Effector memory CD4-positive, alpha-beta T cell (primary cell): ENCODE data around the gene FOXN1.

Experiments
- DNase-seq, 3 donors: peaks; one replicate each; pipeline ENCODE4 v3.0.0-alpha.2; 2020
- H3K27ac ChIP-seq: 2 replicates; pipeline ENCODE4 v1.7.0; 2013; ENCODE audit warnings: mild to moderate bottlenecking, low read length, moderate library complexity; ENCODE audit not compliant: insufficient read depth, poor library complexity, severe bottlenecking
- H3K27me3 ChIP-seq: replicated peaks from 2 replicates; pipeline ENCODE4 v1.7.0; 2013; ENCODE audit warnings: mild to moderate bottlenecking, low read length; ENCODE audit not compliant: insufficient read depth, control insufficient read depth, poor library complexity, severe bottlenecking
- H3K36me3 ChIP-seq: 2 replicates; pipeline ENCODE4 v1.7.0; 2013; ENCODE audit warnings: mild to moderate bottlenecking, low read length, moderate library complexity; ENCODE audit not compliant: control insufficient read depth, insufficient read depth
- H3K4me1 ChIP-seq: 2 replicates; pipeline ENCODE4 v1.7.0; 2013; ENCODE audit warnings: low read length, mild to moderate bottlenecking; ENCODE audit not compliant: control insufficient read depth, insufficient read depth, poor library complexity, severe bottlenecking
- H3K4me3 ChIP-seq: 2 replicates; pipeline ENCODE4 v1.7.0; 2013; ENCODE audit warnings: low read length, low read depth, mild to moderate bottlenecking; ENCODE audit not compliant: insufficient read depth, poor library complexity, severe bottlenecking
- H3K9me3 ChIP-seq: 2 replicates; pipeline ENCODE4 v1.7.0; 2013; ENCODE audit warnings: mild to moderate bottlenecking, low read length, moderate library complexity; ENCODE audit not compliant: control insufficient read depth

FOXN1 gene

DNA sequence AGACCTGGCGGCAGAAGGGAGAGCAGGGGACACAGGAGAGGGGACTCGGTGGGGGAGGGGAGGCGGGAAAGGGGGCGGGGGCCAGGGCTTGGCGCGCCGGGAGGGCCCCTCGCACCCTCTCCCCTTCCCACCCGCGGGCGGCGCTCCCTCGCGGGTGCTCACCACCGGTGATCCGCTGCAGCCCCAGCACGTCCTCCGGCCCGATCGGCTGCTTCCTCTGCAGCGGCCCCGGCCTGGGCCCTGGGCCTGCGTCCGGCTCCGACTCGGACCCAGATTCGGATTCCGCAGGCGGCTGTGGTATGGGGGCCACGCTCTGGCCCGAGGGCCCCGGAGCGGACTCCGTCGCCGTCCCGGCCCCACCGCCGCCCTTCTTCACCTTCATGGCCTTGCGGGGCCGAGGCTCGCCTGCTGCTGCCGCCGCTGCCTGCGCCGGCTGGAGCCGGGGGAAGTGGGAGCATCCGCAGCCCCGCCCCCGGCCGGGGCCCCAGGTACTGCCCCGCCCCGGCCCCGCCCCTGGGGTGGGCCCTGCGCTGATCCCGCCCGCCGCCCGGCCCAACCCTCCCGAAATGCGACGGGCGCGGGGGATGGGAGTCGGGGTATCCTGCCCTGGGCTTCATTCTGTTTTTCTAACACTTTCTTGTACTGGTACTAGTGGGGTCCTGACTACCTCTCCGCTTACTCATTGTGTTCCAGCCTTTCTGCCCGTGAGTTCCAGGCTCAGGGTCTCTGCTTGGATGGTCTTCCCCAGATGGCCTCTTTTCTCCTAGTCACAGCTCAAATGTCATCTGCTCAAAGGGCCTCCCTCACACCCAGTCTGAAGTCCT lies 46.2 kb downstream of the FOXN1 start, which contains the start of gene UNC119:
Gene UNC119, minus strand, starts transcription at position 449 of the 824 bp plus-strand sequence. Its CDS starts 67 bp downstream, at position 382.
- H3K4me3 ChIP-seq = peak within 1 kb of the TSS; percentile 77
- H3K36me3 ChIP-seq = peaks cover 38% of the 10 kb centered on the region
- peaks cover 40% of the 10 kb centered on the region for H3K4me1 ChIP-seq
- no peaks in the 10 kb centered on the region for H3K27me3 ChIP-seq
- peak; percentile 60 to 71 (median 67) for DNase-seq
- no peaks in the 10 kb centered on the region for H3K9me3 ChIP-seq
- H3K27ac ChIP-seq = peak within 1 kb of the TSS; percentile 89

DNA sequence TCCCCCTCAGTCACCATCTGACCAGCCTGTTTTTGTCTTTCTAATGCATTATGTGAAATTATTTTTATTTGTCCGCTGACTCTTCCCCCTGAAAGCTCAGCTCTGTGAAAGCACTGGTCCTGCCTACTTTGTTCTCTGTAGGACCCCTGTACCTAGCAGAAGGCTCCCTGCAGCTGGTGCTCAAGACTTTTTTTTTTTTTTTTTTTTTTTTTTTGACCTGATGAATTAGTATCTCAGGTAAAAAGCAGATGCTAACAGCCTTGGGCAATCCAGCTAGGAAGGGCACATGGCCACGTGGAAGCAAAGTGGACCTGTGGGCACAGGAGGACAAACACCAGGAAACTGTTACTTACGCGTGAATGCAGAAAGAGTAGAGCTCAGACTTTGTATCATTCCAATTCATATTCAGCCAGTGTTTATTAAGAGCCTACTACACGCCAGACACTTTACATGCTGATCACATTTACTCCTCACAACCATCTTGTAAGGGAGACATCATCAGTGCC lies 46.9 kb downstream of the FOXN1 start:
- Histone ChIP-seq H3K27ac (peak overlapping the region; percentile 35), H3K27me3 (no peaks in the 10 kb centered on the region), H3K4me1 (peaks cover 39% of the 10 kb centered on the region), H3K9me3 (no peaks in the 10 kb centered on the region), H3K36me3 (peaks cover 42% of the 10 kb centered on the region), H3K4me3 (peak overlapping the region; percentile 77)
- no peak for DNase-seq

DNA sequence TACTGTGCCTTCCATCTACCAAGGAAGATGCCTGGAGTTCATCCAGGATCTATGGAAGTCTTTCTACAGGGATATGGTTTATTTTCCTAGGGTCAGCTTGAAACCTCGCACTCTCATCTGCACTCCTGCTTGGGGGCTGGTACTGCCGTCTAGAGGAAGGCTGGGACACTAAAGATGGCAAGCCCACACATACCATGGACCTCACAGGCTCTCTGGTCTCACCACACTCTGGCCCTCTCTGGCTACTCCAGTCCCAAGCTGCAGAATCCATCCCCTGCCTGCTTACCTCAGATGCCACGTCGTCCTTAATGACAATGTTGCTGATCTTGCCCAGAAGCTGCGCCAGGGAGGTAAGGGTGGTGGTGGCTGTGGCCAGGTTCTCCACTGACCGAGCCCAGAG lies 48.4 kb downstream of the FOXN1 start:
- no peaks in the 10 kb centered on the region for H3K9me3 ChIP-seq
- no peak for DNase-seq
- peaks cover 46% of the 10 kb centered on the region for H3K36me3 ChIP-seq
- no peak overlapping the region for H3K4me3 ChIP-seq
- peaks cover 23% of the 10 kb centered on the region for H3K4me1 ChIP-seq
- no peaks in the 10 kb centered on the region for H3K27me3 ChIP-seq
- no peak overlapping the region for H3K27ac ChIP-seq

DNA sequence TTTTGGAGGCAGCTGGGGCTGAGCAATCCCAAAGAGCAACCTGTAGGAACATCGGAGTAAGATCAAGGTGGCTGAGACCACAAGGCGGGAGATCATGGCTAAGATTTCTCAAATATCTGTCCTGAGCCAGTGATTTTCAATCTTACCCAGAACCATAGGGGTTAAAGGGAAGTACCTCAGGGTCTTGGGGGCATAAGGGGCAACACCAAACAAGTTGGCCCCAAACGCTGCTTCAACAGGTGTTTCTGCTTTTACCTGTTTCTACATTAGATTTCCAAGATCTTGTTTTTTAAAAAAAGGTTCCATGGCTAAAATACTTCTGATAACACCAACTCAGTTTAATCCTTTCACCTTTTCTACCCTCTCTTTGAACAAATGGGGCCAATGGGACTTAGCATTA lies 48.9 kb downstream of the FOXN1 start:
- no peaks in the 10 kb centered on the region for H3K27me3 ChIP-seq
- no peak overlapping the region for H3K27ac ChIP-seq
- no peak overlapping the region for H3K4me3 ChIP-seq
- H3K9me3 ChIP-seq = no peaks in the 10 kb centered on the region
- no peak for DNase-seq
- H3K4me1 ChIP-seq = peaks cover 19% of the 10 kb centered on the region
- peaks cover 51% of the 10 kb centered on the region for H3K36me3 ChIP-seq

DNA sequence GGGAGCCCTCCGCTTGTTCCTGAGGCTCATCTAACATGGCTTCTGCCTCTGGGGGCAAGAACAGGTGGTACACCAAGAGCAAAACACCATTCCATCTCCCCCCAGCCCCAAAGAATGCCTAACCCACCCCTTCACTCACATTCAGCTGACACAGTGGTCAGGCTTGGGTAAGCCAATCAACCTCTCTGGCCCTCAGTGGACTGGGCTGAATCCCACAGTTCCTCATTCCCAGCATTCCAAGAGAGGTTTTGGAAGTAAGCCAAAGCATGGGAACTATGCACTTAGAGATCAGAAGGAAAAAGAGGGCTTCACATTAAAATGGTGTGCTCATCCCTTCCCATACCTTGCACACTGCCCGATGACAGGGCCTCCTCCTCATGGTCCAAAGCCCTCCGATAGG lies 57.3 kb downstream of the FOXN1 start:
- H3K27me3 ChIP-seq = no peaks in the 10 kb centered on the region
- no peak for DNase-seq
- H3K4me1 ChIP-seq = peaks cover 4% of the 10 kb centered on the region
- no peaks in the 10 kb centered on the region for H3K9me3 ChIP-seq
- H3K27ac ChIP-seq = no peak overlapping the region
- H3K4me3 ChIP-seq = no peak overlapping the region
- peaks cover 38% of the 10 kb centered on the region for H3K36me3 ChIP-seq

DNA sequence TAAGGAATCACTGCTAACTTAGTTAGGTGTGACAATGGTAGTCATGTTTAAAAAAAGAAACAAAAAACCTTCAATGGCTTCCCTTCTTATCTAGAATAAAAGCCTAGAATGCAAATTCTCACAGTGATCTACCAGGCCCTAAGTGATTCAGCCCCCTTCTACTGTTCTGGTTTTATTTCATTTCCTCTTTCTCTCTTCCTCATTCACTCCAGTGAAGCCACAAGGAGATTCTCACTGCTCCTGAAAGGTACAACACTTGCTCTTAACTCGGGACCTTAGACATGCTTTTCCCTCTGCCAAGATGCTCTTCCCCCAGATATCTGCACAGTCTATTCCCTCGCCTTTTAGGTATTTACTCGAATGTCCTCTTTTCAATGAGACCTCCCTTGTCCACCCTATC lies 61.5 kb downstream of the FOXN1 start:
- no peak overlapping the region for H3K4me3 ChIP-seq
- H3K9me3 ChIP-seq = no peaks in the 10 kb centered on the region
- H3K27ac ChIP-seq = no peak overlapping the region
- peaks cover 22% of the 10 kb centered on the region for H3K4me1 ChIP-seq
- H3K36me3 ChIP-seq = peaks cover 16% of the 10 kb centered on the region
- no peak for DNase-seq
- H3K27me3 ChIP-seq = no peaks in the 10 kb centered on the region

DNA sequence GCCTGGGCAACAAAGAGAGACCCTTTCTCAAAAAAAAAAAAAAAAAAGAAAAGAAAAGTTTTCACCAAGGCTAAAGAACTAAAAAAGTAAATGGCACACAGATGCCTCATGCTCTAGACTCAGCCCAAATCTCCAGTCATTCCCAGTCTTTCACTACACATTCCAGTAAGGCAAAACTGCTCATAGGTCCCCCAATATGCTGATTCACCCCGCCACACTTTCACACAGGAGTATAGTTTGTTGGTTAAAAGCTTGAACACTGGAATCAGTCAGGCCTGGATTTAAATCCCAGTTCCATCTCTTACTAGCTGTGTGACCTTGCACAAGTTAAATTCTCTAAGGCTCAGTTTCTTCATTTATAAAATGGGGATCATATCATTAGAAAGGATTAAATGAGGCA lies 63.3 kb downstream of the FOXN1 start:
- DNase-seq = no peak
- no peaks in the 10 kb centered on the region for H3K9me3 ChIP-seq
- H3K4me3 ChIP-seq = no peak overlapping the region
- H3K27me3 ChIP-seq = no peaks in the 10 kb centered on the region
- H3K36me3 ChIP-seq = peaks cover 5% of the 10 kb centered on the region
- H3K27ac ChIP-seq = no peak overlapping the region
- H3K4me1 ChIP-seq = peaks cover 22% of the 10 kb centered on the region

DNA sequence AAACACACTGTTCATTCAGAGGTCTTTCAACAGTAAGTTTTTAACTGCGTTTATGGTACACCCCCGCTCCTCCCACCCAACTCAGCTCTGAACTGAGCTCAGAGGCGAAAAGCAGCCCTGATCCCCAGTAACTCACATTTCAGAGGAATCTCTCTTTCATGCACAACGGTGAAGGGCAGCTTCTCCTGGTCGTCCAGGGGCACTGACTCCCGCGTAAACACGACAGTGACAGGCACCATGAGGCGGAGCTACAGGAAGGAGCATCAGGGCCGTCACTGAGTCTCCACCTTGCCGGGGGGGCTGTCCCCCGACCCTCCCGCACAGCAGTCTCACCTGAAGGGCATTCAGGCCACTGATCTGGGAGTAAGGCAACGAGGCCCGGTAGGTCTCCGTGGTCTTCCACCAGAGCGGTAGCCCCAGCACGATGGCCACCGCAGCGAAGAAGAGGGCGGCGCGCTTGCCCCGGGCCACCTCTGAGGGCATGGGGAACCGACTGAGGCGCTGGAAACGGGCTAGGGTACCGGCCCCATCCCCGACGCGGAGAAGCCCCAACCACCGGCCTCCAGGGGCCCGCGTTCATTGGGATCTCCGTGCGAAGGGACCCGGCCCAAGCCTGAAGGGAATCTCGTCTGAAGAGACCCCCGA lies 64.7 kb downstream of the FOXN1 start:
- Histone ChIP-seq H3K27ac (peak overlapping the region; percentile 81), H3K4me1 (peaks cover 25% of the 10 kb centered on the region), H3K27me3 (no peaks in the 10 kb centered on the region), H3K4me3 (peak overlapping the region; percentile 95), H3K36me3 (peaks cover 5% of the 10 kb centered on the region), H3K9me3 (no peaks in the 10 kb centered on the region)
- DNase-seq = peak; percentile 25 to 42 (median 35)

DNA sequence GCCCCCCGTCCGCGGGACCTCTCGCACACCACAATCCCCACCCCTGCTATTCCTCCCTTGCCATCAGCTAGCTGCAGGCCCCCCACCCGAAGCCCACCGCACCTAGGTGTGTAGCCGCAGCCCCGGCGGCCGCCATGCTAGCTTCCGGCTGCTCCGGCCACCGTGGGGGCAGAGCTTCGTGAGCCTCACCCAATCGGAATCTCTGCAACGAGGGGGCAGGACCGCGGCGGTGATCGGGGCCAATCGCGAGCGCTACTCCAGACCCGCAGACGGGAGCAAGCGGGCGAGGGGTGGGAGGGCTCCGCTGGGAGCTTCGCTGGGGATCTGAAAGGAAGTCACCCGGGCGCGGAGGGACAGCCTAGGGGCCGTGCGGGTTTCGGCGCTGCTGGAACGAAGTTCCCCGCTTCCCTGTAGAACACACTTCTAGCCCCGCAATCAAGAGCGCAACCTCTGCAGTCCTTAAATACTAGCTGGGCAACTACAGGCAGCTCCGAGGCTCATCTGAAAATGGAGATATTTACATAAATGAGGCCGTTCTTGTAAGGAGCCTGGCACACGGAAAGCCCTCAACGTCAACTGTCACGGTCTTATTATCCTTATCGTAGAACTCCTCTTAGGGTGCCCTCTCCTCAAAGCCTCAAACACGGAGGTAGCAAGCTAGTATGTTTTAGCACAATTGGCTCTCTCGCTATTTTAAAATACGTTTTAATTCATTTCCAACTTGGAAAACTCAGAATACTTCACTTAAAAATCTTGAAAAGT lies 65.4 kb downstream of the FOXN1 start, which contains the start of gene PIGS:
Gene PIGS, minus strand, starts transcription at position 164 of the 762 bp plus-strand sequence. Its CDS starts 28 bp downstream, at position 136.
- Histone ChIP-seq H3K4me3 (peak within 1 kb of the TSS; percentile 95), H3K36me3 (peaks cover 5% of the 10 kb centered on the region), H3K27ac (peak within 1 kb of the TSS; percentile 81), H3K4me1 (peaks cover 30% of the 10 kb centered on the region), H3K27me3 (no peaks in the 10 kb centered on the region), H3K9me3 (no peaks in the 10 kb centered on the region)
- DNase-seq = peak; percentile 84 to 89 (median 86)
